ENCODE results near the gene PPM1J. TPM values are rescaled to one million over a fixed set of nuclear protein-coding genes. Genes with fewer than 3 reads are reported as not detected.

PPM1J gene
- total and polyA plus RNA-seq, 2 of the 13 experiments (the other 11 are each of a cell fraction or from before 2014, with no cell fraction given) = 0.07 to 0.22 TPM

GRCh38 chr1:112698366-112699310, 16.5 kb downstream of the PPM1J start (continued):
- TF ChIP-seq ELK4 (CRISPR knock-in tag; IDR thresholded peaks at IDR 0.05; ENCODE audit: borderline replicate concordance) (no peak), ZNF367 (CRISPR knock-in tag; IDR thresholded peaks at IDR 0.05; ENCODE audit: borderline replicate concordance) (no peak), GATAD1 (CRISPR knock-in tag; IDR thresholded peaks at IDR 0.05) (no peak), ZBTB39 (CRISPR knock-in tag; IDR thresholded peaks at IDR 0.05) (no peak), HDAC2 (CRISPR knock-in tag; IDR thresholded peaks at IDR 0.05) (0 out of 2 replicates have a peak, but pooled peaks have one; percentile 17), SIX1 (CRISPR knock-in tag; IDR thresholded peaks at IDR 0.05; ENCODE audit: borderline replicate concordance) (no peak), ZBTB20 (CRISPR knock-in tag; IDR thresholded peaks at IDR 0.05; ENCODE audit: borderline replicate concordance, low read depth) (no peak), ZNF883 (CRISPR knock-in tag; IDR thresholded peaks at IDR 0.05; ENCODE audit: not compliant biosample characterization) (no peak), ONECUT2 (CRISPR knock-in tag; IDR thresholded peaks at IDR 0.05) (no peak), EP300 (IDR thresholded peaks at IDR 0.05; ENCODE audit: low read depth in 2 of 2, low read length in 2 of 2) (peak; percentile 32 to 85; a peak in 2 of 4 replicates), EP300 (CRISPR knock-in tag; IDR thresholded peaks at IDR 0.05; ENCODE audit: borderline replicate concordance) (peak; percentile 67; the same call in 1 of the 2 replicates), NFIC (IDR thresholded peaks at IDR 0.05; ENCODE audit: low read length) (peak; percentile 69; the same call in 1 of the 2 replicates), USF2 (IDR thresholded peaks at IDR 0.05; ENCODE audit: low read depth, low read length) (peak; percentile 76), USF2 (CRISPR knock-in tag; IDR thresholded peaks at IDR 0.05; ENCODE audit: borderline replicate concordance) (peak; percentile 85; the same call in 1 of the 2 replicates), ZNF317 (CRISPR knock-in tag; IDR thresholded peaks at IDR 0.05) (no peak), SP140L (CRISPR knock-in tag; IDR thresholded peaks at IDR 0.05; ENCODE audit: borderline replicate concordance) (no peak), ZNF251 (CRISPR knock-in tag; IDR thresholded peaks at IDR 0.05) (no peak), ZNF256 (CRISPR knock-in tag; conservative IDR thresholded peaks at IDR 0.05) (no peak), CTCF (CRISPR knock-in tag; IDR thresholded peaks at IDR 0.05) (no peak), ATRX (CRISPR knock-in tag; IDR thresholded peaks at IDR 0.05; ENCODE audit: borderline replicate concordance) (no peak), JARID2 (CRISPR knock-in tag; IDR thresholded peaks at IDR 0.05; ENCODE audit: insufficient replicate concordance) (no peak), NCOR1 (IDR thresholded peaks at IDR 0.05; ENCODE audit: borderline replicate concordance, low read length) (peak; percentile 95)

All from HepG2 (cell line).